HG03135 (cell line): Measurements from ENCODE around the gene RLN3.

Experiments
- ATAC-seq: cut with Tn5 transposase; IDR thresholded peaks from one replicate; pipeline ENCODE4 v1.9.1; 2021; ENCODE audit warnings: mild to moderate bottlenecking, moderate library complexity; ENCODE audit not compliant: unreplicated experiment

Gene RLN3

GRCh38 chr19:14073261-14073924 is 45.4 kb downstream of the RLN3 start:
- ATAC-seq: peak; percentile 41

DNA sequence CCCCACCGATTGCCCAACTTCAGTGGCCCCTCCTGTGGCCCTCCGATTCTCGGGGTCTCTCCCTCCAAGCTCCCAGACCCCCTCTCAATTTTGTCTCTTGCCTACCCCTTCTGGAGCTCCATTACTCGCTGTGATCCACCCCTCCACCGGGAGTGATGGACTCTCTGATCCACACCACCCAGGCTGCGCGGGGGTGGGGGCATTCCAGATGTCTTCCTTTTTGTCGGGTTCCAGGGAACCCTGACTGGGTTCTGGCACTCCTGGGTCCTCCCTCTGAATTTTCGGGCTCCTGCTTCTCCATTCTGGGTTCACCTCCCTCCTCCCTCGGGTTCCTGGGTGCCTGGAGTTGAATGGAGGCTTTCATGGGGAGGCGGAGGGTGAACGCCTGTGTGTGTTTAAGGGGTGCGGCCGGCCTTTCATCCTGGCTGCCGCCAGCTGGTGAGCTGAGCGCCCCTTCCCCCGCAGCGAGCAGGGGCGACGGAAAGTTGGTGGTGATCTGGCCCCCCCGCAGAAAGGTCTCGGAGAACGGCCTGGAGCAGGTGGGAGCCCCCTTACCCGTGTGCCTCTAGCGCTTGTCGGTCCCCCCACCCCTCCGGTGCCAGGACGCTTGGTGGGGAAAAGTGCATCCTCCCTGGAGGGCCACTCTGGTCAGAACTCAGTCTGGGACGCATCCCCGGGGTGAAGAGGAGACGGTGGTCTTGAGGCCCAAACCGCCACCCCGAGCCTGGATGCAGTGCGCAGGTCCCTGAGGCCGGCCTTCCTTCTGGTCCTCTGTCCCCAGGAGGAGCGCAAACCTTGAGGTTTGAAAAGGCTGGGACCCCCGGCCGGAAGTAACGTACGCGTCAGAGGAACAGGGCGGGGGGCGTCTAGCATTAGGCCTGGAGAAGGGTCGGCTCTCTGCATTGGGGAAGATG is 46.2 kb downstream of the RLN3 start:
- ATAC-seq: no peak

DNA sequence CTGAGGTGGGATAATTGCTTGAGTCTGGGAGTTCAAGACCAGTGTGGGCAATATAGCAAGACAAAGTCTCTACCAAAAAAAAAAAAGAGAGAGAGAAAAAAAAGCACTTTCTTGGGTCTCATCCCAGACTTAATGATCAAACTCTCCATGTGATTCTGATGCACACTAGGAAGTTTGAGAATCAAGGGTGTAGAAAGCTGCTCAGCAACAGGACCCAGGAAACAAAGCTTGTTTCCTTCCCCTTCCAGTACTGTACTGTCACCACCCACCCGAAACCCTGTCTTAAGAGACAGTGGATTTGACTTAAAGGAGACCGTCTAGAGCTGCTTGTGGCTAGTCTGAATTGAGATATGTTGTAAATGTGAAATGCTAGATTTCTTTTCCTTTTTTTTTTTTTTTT is 50.5 kb downstream of the RLN3 start:
- no peak for ATAC-seq
